HepG2 (cell line): Measurements from ENCODE around the gene TRAPPC12. TPM values are rescaled to one million over a fixed set of nuclear protein-coding genes. Genes with fewer than 3 reads are reported as not detected.

Experiments
- BRD4 ChIP-seq: sonication (generic); formaldehyde crosslinking; IDR thresholded peaks from 2 replicates; pipeline ENCODE4 v1.4.0; 2020; ENCODE audit warnings: missing genetic modification reagents
- CBX2 ChIP-seq, 2 experiments: fragments of 200-600 bp in 1 of 2; sonication (generic); formaldehyde crosslinking in 1 of 2; IDR thresholded peaks; 2 replicates each; pipeline versions ENCODE4 v1.7.0 to v1.8.1; 2018 to 2022; ENCODE audit warnings: low read depth in 2 of 2, low read length in 1 of 2, mild to moderate bottlenecking in 1 of 2, missing genetic modification reagents in 1 of 2
- CREB1 ChIP-seq, 2 experiments: fragments of 450-650 bp in 1 of 2; IDR thresholded peaks; 2 replicates each; pipeline ENCODE4 v1.6.1; 2016 to 2017; ENCODE audit warnings: control low read depth in 1 of 2, mild to moderate bottlenecking in 1 of 2, missing compliant biosample characterization in 1 of 2, missing genetic modification characterization in 1 of 2
- GATAD2A ChIP-seq: IDR thresholded peaks from 2 replicates; pipeline ENCODE4 v1.6.1; 2016
- HDAC1 ChIP-seq: sonication (generic); formaldehyde crosslinking; IDR thresholded peaks from 2 replicates; pipeline ENCODE4 v1.5.1; 2020; ENCODE audit warnings: mild to moderate bottlenecking, missing genetic modification reagents
- HNF4A ChIP-seq: sonication (generic); formaldehyde crosslinking; IDR thresholded peaks from 2 replicates; pipeline ENCODE4 v1.4.0; 2020; ENCODE audit warnings: missing genetic modification reagents
- HOXD1 ChIP-seq: sonication (generic); formaldehyde crosslinking; IDR thresholded peaks from 2 replicates; pipeline ENCODE4 v1.5.0; 2020; ENCODE audit warnings: missing genetic modification reagents
- MAFF ChIP-seq: IDR thresholded peaks from 2 replicates; pipeline ENCODE4 v1.6.1; 2011; ENCODE audit warnings: low read depth, low read length, improper control_type of control experiment
- MAFG ChIP-seq: sonication (generic); formaldehyde crosslinking; IDR thresholded peaks from 2 replicates; pipeline ENCODE4 v1.5.1; 2020; ENCODE audit warnings: mild to moderate bottlenecking, missing genetic modification reagents
- MYNN ChIP-seq: sonication (generic); formaldehyde crosslinking; IDR thresholded peaks from 2 replicates; pipeline ENCODE4 v1.4.0; 2020; ENCODE audit warnings: mild to moderate bottlenecking, low read depth, missing genetic modification reagents
- NR2F1 ChIP-seq, 2 experiments: fragments of 450-650 bp in 1 of 2; formaldehyde crosslinking in 1 of 2; IDR thresholded peaks; 2 replicates each; pipeline versions ENCODE4 v1.5.0 to v1.6.1; 2016 to 2020; ENCODE audit warnings: mild to moderate bottlenecking in 1 of 2, missing compliant biosample characterization in 1 of 2, missing genetic modification reagents in 1 of 2, moderate library complexity in 1 of 2
- SOX13 ChIP-seq, 3 experiments: fragments of 450-650 bp in 1 of 3; sonication (generic) in 1 of 3; formaldehyde crosslinking in 1 of 3; IDR thresholded peaks in 2 of 3; conservative IDR thresholded peaks in 1 of 3; 2 replicates each; pipeline versions ENCODE4 v1.5.0 to v1.6.1; 2016 to 2020; ENCODE audit warnings: antibody characterized with exemption in 1 of 3, mild to moderate bottlenecking in 1 of 3, missing compliant biosample characterization in 1 of 3, missing genetic modification reagents in 1 of 3, moderate library complexity in 1 of 3
- SUZ12 ChIP-seq: fragments of 150-350 bp; IDR thresholded peaks from 2 replicates; pipeline ENCODE4 v1.6.1; 2014; ENCODE audit warnings: low read depth, low read length
- THYN1 ChIP-seq: sonication (generic); formaldehyde crosslinking; IDR thresholded peaks from 2 replicates; pipeline ENCODE4 v1.8.1; 2023; ENCODE audit warnings: low read depth, mild to moderate bottlenecking, moderate library complexity, missing genetic modification reagents, borderline replicate concordance
- ZFY ChIP-seq: sonication (generic); formaldehyde crosslinking; IDR thresholded peaks from 2 replicates; pipeline ENCODE4 v1.4.0; 2020; ENCODE audit warnings: missing genetic modification reagents
- ZNF207 ChIP-seq: fragments of 450-650 bp; IDR thresholded peaks from 2 replicates; pipeline ENCODE4 v1.6.1; 2016; ENCODE audit warnings: antibody characterized with exemption, borderline replicate concordance
- ZNF256 ChIP-seq: sonication (generic); formaldehyde crosslinking; conservative IDR thresholded peaks from 2 replicates; pipeline ENCODE4 v1.4.0; 2020; ENCODE audit warnings: missing genetic modification reagents
- ZNF292 ChIP-seq: sonication (generic); formaldehyde crosslinking; IDR thresholded peaks from 2 replicates; pipeline ENCODE4 v1.8.1; 2022; ENCODE audit warnings: mild to moderate bottlenecking, low read depth, missing genetic modification reagents, borderline replicate concordance
- ZNF326 ChIP-seq: sonication (generic); formaldehyde crosslinking; IDR thresholded peaks from 2 replicates; pipeline ENCODE4 v1.4.0; 2020; ENCODE audit warnings: missing genetic modification reagents, borderline replicate concordance
- ZNF562 ChIP-seq: sonication (generic); formaldehyde crosslinking; IDR thresholded peaks from 2 replicates; pipeline ENCODE4 v1.8.0; 2022; ENCODE audit warnings: missing genetic modification reagents, borderline replicate concordance
- polyA plus RNA-seq, 8 experiments: library from polyadenylated mRNA; depleted of rRNA in 3 of 8; stranded (reverse) in 7 of 8; unstranded in 1 of 8; fragments of >200 nt; fragmentation: Illumina TruSeq in 4 of 8; extraction: Trizol in 4 of 8; gene quantifications; 2 replicates each; pipeline versions ENCODE4 v1.2.1 to v1.2.3, GENCODE V29; 2011 to 2016; ENCODE audit warnings: low read depth in 4 of 8, missing spikeins in 1 of 8, mixed read lengths in 1 of 8; ENCODE audit not compliant: insufficient read depth in 1 of 8
- total RNA-seq, 5 experiments: library from RNA; depleted of rRNA; stranded (reverse); fragments of >200 nt; fragmentation: Illumina TruSeq; extraction: Trizol; gene quantifications; 2 replicates each; pipeline ENCODE4 v1.2.3, GENCODE V29; 2016; ENCODE audit warnings: low read depth in 1 of 5
- TF ChIP-seq, protein P1 (sequence below): conservative IDR thresholded peaks from 2 replicates; pipeline ENCODE4 v1.6.1; 2018; ENCODE audit warnings: missing genetic modification reagents
- TF ChIP-seq, protein P2 (sequence below): sonication (generic); formaldehyde crosslinking; IDR thresholded peaks from 2 replicates; pipeline ENCODE4 v1.4.0; 2020; ENCODE audit warnings: missing genetic modification reagents; ENCODE audit errors: not compliant biosample characterization
- TF ChIP-seq, protein P3 (sequence below), 2 experiments: sonication (generic) in 1 of 2; formaldehyde crosslinking in 1 of 2; IDR thresholded peaks; 2 replicates each; pipeline versions ENCODE4 v1.4.0 to v1.6.1; 2018 to 2020; ENCODE audit warnings: missing genetic modification reagents in 2 of 2, borderline replicate concordance in 1 of 2, low read depth in 1 of 2, mild to moderate bottlenecking in 1 of 2, missing biosample characterization in 1 of 2
- TF ChIP-seq, protein P4 (sequence below): sonication (generic); formaldehyde crosslinking; IDR thresholded peaks from 2 replicates; pipeline ENCODE4 v1.9.0; 2022; ENCODE audit warnings: missing genetic modification reagents, mild to moderate bottlenecking, borderline replicate concordance

Gene TRAPPC12
- total and polyA plus RNA-seq, 2 of the 13 experiments (the other 11 are each of a cell fraction or from before 2014, with no cell fraction given) = 46.4 to 97.7 TPM

- no peak for TF ChIP-seq ZNF207
- TF ChIP-seq THYN1 (CRISPR knock-in tag) = no peak
- TF ChIP-seq ZFY (CRISPR knock-in tag) = no peak
- TF ChIP-seq, protein P1, sequence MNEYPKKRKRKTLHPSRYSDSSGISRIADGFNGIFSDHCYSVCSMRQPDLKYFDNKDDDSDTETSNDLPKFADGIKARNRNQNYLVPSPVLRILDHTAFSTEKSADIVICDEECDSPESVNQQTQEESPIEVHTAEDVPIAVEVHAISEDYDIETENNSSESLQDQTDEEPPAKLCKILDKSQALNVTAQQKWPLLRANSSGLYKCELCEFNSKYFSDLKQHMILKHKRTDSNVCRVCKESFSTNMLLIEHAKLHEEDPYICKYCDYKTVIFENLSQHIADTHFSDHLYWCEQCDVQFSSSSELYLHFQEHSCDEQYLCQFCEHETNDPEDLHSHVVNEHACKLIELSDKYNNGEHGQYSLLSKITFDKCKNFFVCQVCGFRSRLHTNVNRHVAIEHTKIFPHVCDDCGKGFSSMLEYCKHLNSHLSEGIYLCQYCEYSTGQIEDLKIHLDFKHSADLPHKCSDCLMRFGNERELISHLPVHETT = no peak
- TF ChIP-seq SOX13 (IDR thresholded peaks at IDR 0.05) = no peak
- TF ChIP-seq SOX13 (CRISPR knock-in tag; conservative IDR thresholded peaks at IDR 0.05 in 1 of 2, IDR thresholded peaks at IDR 0.05 in 1 of 2) = 0 out of 4 replicates have a peak, but pooled peaks of 1 of the 2 experiments have one; percentile 15
- no peak for TF ChIP-seq SUZ12
- no peak for TF ChIP-seq ZNF562 (CRISPR knock-in tag)
- no peak for TF ChIP-seq CREB1 (IDR thresholded peaks at IDR 0.05)
- 0 out of 2 replicates have a peak, but pooled peaks have one; percentile 45 for TF ChIP-seq CREB1 (CRISPR knock-in tag; IDR thresholded peaks at IDR 0.05)
- peak in 1 of 2 experiments; percentile 60; a peak in 1 of 4 replicates for TF ChIP-seq NR2F1 (CRISPR knock-in tag; IDR thresholded peaks at IDR 0.05)
- peak; percentile 43; the same call in 1 of the 2 replicates for TF ChIP-seq GATAD2A (CRISPR knock-in tag)
- TF ChIP-seq, protein P2, sequence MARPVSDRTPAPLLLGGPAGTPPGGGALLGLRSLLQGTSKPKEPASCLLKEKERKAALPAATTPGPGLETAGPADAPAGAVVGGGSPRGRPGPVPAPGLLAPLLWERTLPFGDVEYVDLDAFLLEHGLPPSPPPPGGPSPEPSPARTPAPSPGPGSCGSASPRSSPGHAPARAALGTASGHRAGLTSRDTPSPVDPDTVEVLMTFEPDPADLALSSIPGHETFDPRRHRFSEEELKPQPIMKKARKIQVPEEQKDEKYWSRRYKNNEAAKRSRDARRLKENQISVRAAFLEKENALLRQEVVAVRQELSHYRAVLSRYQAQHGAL (CRISPR knock-in tag) = no peak
- TF ChIP-seq ZNF326 (CRISPR knock-in tag) = no peak
- no peak for TF ChIP-seq ZNF256
- TF ChIP-seq MAFF = peak; percentile 73
- TF ChIP-seq, protein P3, sequence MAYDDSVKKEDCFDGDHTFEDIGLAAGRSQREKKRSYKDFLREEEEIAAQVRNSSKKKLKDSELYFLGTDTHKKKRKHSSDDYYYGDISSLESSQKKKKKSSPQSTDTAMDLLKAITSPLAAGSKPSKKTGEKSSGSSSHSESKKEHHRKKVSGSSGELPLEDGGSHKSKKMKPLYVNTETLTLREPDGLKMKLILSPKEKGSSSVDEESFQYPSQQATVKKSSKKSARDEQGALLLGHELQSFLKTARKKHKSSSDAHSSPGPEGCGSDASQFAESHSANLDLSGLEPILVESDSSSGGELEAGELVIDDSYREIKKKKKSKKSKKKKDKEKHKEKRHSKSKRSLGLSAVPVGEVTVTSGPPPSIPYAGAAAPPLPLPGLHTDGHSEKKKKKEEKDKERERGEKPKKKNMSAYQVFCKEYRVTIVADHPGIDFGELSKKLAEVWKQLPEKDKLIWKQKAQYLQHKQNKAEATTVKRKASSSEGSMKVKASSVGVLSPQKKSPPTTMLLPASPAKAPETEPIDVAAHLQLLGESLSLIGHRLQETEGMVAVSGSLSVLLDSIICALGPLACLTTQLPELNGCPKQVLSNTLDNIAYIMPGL (CRISPR knock-in tag; IDR thresholded peaks at IDR 0.05; ENCODE audit: borderline replicate concordance in 1 of 2, low read depth in 1 of 2) = peak in 1 of 2 experiments; percentile 14; a peak in 1 of 4 replicates
- peak; percentile 43 for TF ChIP-seq HNF4A (CRISPR knock-in tag)
- TF ChIP-seq CBX2 (IDR thresholded peaks at IDR 0.05; ENCODE audit: low read depth, low read length) = no peak
- no peak for TF ChIP-seq CBX2 (CRISPR knock-in tag; IDR thresholded peaks at IDR 0.05; ENCODE audit: low read depth)
- no peak for TF ChIP-seq MAFG (CRISPR knock-in tag)
- no peak for TF ChIP-seq ZNF292 (CRISPR knock-in tag)
- TF ChIP-seq, protein P4, sequence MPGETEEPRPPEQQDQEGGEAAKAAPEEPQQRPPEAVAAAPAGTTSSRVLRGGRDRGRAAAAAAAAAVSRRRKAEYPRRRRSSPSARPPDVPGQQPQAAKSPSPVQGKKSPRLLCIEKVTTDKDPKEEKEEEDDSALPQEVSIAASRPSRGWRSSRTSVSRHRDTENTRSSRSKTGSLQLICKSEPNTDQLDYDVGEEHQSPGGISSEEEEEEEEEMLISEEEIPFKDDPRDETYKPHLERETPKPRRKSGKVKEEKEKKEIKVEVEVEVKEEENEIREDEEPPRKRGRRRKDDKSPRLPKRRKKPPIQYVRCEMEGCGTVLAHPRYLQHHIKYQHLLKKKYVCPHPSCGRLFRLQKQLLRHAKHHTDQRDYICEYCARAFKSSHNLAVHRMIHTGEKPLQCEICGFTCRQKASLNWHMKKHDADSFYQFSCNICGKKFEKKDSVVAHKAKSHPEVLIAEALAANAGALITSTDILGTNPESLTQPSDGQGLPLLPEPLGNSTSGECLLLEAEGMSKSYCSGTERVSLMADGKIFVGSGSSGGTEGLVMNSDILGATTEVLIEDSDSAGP (CRISPR knock-in tag) = no peak
- TF ChIP-seq HOXD1 (CRISPR knock-in tag) = no peak
- TF ChIP-seq BRD4 (CRISPR knock-in tag) = no peak
- TF ChIP-seq MYNN (CRISPR knock-in tag) = no peak
- no peak for TF ChIP-seq HDAC1 (CRISPR knock-in tag)
Measured at GRCh38 chr2:3523551-3524041, 144.1 kb downstream of the TRAPPC12 start (continued).
